ENCODE data around the gene SEMA4G. TPM values are rescaled to one million over a fixed set of nuclear protein-coding genes. Genes with fewer than 3 reads are reported as not detected.

SEMA4G gene
- total RNA-seq = 1.4 and 2.3 TPM in 2 replicates

GRCh38 chr10:100969187-100970075, at the start of gene SEMA4G:
SEMA4G (plus strand) TSS chr10:100969504; CDS start chr10:100972913, 3,409 bp downstream.

DNA sequence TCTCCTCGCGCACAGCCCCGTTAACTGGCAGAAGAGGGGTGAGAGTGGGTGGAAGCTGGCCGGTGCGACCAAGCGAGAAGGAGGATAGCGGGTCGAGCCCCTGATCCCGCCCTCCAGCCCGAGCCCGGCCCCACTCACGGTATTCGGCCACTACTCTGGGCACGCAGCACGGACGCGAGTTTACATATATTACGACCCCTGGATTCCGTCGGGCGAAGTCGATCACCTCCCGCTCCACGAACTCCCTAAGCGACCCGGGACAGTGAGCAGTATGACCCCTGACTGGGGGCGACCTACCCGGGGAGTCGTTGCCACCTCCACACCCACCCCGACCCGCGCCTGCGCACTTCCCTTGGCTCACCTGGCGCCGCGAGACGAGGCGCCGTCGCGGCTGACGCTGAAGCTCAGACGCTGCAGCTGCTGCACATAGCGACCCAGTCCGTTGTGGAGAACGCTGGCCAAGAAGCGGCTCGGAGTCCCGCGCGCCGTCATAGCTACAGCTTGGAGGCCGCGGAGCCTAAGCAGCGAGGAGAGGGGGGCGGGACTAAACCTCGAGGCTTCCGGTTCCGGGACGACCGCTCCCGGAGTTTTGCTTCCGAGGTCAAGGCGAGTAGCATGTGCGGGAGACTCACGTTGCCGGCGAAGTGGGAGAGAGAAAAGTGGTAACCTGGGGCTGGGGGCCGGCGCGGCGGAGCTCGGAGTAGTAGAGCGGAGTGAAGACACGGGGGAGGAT, 17.8 kb downstream of the SEMA4G start, which contains the start of the genes MRPL43 and TWNK:
Gene MRPL43 (minus strand): TSS at position 546 of the 733 bp plus-strand sequence. CDS start 54 bp downstream, at position 492.
Gene TWNK (plus strand): TSS at position 592 of the 733 bp plus-strand sequence. CDS start 668 bp downstream, outside the sequence.

GRCh38 chr10:100999742-101000126, 30.4 kb downstream of the SEMA4G start, which contains the start of gene LZTS2:
LZTS2 (plus strand) TSS chr10:100999808; CDS start chr10:101002539, 2,731 bp downstream.

Other genes starting within 250 kb of the SEMA4G start
- gene PAX2, start 223.9 kb upstream of the SEMA4G start, total RNA-seq = not detected in 2 replicates
- gene SLF2, start 56.5 kb upstream of the SEMA4G start, total RNA-seq = 8.6 and 13.9 TPM in 2 replicates
- gene MRPL43, start 18.0 kb downstream of the SEMA4G start, total RNA-seq = 81.3 and 95.6 TPM in 2 replicates
- gene TWNK, start 18.0 kb downstream of the SEMA4G start, total RNA-seq = 5.7 and 16.5 TPM in 2 replicates
- gene LZTS2, start 30.3 kb downstream of the SEMA4G start, total RNA-seq = 103 and 114 TPM in 2 replicates
- gene PDZD7, start 61.6 kb downstream of the SEMA4G start, total RNA-seq = 0.35 and 1.4 TPM in 2 replicates
- gene SFXN3, start 61.7 kb downstream of the SEMA4G start, total RNA-seq = 54.8 and 58.3 TPM in 2 replicates
- gene KAZALD1, start 92.5 kb downstream of the SEMA4G start, total RNA-seq = 16.7 and 24.3 TPM in 2 replicates
- not detected in 2 replicates for gene TLX1, start 161.8 kb downstream of the SEMA4G start, total RNA-seq